ENCODE data around the gene ATAT1. TPM values are rescaled to one million over a fixed set of nuclear protein-coding genes. Genes with fewer than 3 reads are reported as not detected.
"Not testable (repeated sequence)": the region's sequence is repeated elsewhere in the genome, so short reads cannot be mapped to it uniquely, and the experiment has no call there.

Gene ATAT1
- total RNA-seq (2014; rRNA removed; shearing (Covaris generic); ENCODE audit: low replicate concordance): 9.6 and 10.3 TPM in 2 replicates

GRCh38 chr6:30626484-30627366 is at the start of gene ATAT1:
Gene ATAT1, plus strand, starts transcription at chr6:30626874.
- Histone ChIP-seq H3K27me3 (ENCODE audit: low read length) (no peaks in the 10 kb centered on the region), H3K9me2 (replicated peaks; ENCODE audit: insufficient read depth, low read length) (no peaks in the 10 kb centered on the region), H3K36me3 (ENCODE audit: insufficient read depth, low read length) (peaks cover 15% of the 10 kb centered on the region), H4K20me1 (ENCODE audit: insufficient read depth, low read depth, low read length) (no peaks in the 10 kb centered on the region), H3K9me3 (ENCODE audit: low read length) (no peaks in the 10 kb centered on the region), H3K27ac (ENCODE audit: low read length) (peak within 1 kb of the TSS; percentile 53; the same call in 1 of the 2 replicates), H2AFZ (ENCODE audit: low read length) (peak within 1 kb of the TSS; percentile 77; the same call in 1 of the 2 replicates), H3K4me2 (ENCODE audit: low read depth, low read length, poor library complexity, severe bottlenecking) (peak within 1 kb of the TSS; percentile 91), H3K79me2 (ENCODE audit: low read length) (peaks cover 17% of the 10 kb centered on the region), H3K4me1 (ENCODE audit: low read length) (peaks cover 17% of the 10 kb centered on the region), H3K9ac (ENCODE audit: low read length) (peak within 1 kb of the TSS; percentile 97), H3K4me3 (ENCODE audit: low read length) (peak within 1 kb of the TSS; percentile 99)
- DNase-seq: peak; percentile 95

- H3K9ac ChIP-seq (ENCODE audit: low read length): no peak overlapping the region
- H3K79me2 ChIP-seq (ENCODE audit: low read length): peaks cover 44% of the 10 kb centered on the region
- no peaks in the 10 kb centered on the region for H3K9me2 ChIP-seq (replicated peaks; ENCODE audit: insufficient read depth, low read length)
- no peak overlapping the region for H2AFZ ChIP-seq (ENCODE audit: low read length)
- H3K4me2 ChIP-seq (ENCODE audit: low read depth, low read length, poor library complexity, severe bottlenecking): no peak overlapping the region
- no peaks in the 10 kb centered on the region for H3K9me3 ChIP-seq (ENCODE audit: low read length)
- DNase-seq: no peak
- H3K4me3 ChIP-seq (ENCODE audit: low read length): no peak overlapping the region
- H3K27ac ChIP-seq (ENCODE audit: low read length): no peak overlapping the region
- no peaks in the 10 kb centered on the region for H3K27me3 ChIP-seq (ENCODE audit: low read length)
- H3K36me3 ChIP-seq (ENCODE audit: insufficient read depth, low read length): peaks cover 38% of the 10 kb centered on the region
- H4K20me1 ChIP-seq (ENCODE audit: insufficient read depth, low read depth, low read length): peaks cover 35% of the 10 kb centered on the region
- H3K4me1 ChIP-seq (ENCODE audit: low read length): peaks cover 12% of the 10 kb centered on the region
Observed at GRCh38 chr6:30578051-30578450, 48.6 kb upstream of the ATAT1 start.

DNA sequence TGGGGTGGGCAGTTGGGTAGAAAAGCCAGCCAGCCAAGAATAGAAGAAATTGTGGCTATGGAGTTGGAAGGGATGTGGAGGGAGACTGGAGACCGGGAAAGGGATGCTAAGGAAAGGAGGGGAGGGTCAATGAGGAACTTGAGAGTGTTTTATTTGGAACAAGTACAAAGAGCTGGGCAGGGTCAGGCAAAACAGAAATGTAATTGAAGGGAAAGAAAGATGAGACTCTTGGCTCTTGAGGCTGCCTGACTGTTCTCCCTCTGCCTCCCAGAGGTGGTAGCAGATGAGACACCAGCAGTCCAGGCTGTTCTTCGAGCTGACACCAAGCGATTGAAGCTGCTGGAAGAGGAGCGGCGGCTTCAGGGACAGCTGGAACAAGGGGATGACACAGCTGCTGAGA is 42.8 kb upstream of the ATAT1 start:
- Histone ChIP-seq H3K9me3 (ENCODE audit: low read length) (no peaks in the 10 kb centered on the region), H3K79me2 (ENCODE audit: low read length) (no peaks in the 10 kb centered on the region), H3K27ac (ENCODE audit: low read length) (no peak overlapping the region), H4K20me1 (ENCODE audit: insufficient read depth, low read depth, low read length) (0 out of 2 replicates have a peak, but pooled peaks cover 2% of the 10 kb centered on the region), H3K4me2 (ENCODE audit: low read depth, low read length, poor library complexity, severe bottlenecking) (no peak overlapping the region), H2AFZ (ENCODE audit: low read length) (no peak overlapping the region), H3K4me3 (ENCODE audit: low read length) (no peak overlapping the region), H3K9ac (ENCODE audit: low read length) (no peak overlapping the region), H3K27me3 (ENCODE audit: low read length) (no peaks in the 10 kb centered on the region), H3K36me3 (ENCODE audit: insufficient read depth, low read length) (peaks cover 36% of the 10 kb centered on the region), H3K4me1 (ENCODE audit: low read length) (no peaks in the 10 kb centered on the region), H3K9me2 (replicated peaks; ENCODE audit: insufficient read depth, low read length) (no peaks in the 10 kb centered on the region)
- no peak for DNase-seq

DNA sequence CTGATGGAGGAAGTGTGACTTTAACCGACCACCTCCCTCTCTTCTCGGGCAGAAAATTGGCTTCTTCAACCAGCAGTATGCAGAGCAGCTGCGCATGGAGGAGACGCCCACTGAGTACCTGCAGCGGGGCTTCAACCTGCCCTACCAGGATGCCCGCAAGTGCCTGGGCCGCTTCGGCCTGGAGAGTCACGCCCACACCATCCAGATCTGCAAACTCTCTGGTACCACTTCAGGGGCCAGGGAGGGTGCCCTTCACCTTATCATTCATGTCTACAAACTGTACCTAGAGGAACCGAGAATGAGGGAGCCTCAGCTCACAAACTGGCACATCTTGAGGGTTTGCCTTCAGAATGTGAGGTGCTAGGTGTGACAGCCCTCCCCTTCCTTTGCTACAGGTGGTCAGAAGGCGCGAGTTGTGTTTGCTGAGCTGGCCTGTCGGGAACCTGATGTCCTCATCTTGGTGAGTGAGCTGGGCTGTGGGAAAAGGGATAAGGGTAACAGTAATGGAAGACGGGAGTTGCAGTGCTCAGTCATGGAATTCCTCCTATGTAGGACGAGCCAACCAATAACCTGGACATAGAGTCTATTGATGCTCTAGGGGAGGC is 36.8 kb upstream of the ATAT1 start:
- Histone ChIP-seq H3K9ac (ENCODE audit: low read length) (no peak overlapping the region), H3K4me3 (ENCODE audit: low read length) (no peak overlapping the region), H3K79me2 (ENCODE audit: low read length) (peaks cover 17% of the 10 kb centered on the region)

DNA sequence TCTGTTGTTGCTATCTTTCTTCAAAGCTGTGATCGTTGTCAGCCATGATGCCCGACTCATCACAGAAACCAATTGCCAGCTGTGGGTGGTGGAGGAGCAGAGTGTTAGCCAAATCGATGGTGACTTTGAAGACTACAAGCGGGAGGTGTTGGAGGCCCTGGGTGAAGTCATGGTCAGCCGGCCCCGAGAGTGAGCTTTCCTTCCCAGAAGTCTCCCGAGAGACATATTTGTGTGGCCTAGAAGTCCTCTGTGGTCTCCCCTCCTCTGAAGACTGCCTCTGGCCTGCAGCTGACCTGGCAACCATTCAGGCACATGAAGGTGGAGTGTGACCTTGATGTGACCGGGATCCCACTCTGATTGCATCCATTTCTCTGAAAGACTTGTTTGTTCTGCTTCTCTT is 36.2 kb upstream of the ATAT1 start:
- Histone ChIP-seq H3K9me3 (ENCODE audit: low read length) (no peaks in the 10 kb centered on the region), H3K4me3 (ENCODE audit: low read length) (no peak overlapping the region), H3K4me1 (ENCODE audit: low read length) (no peaks in the 10 kb centered on the region), H2AFZ (ENCODE audit: low read length) (no peak overlapping the region), H4K20me1 (ENCODE audit: insufficient read depth, low read depth, low read length) (no peaks in the 10 kb centered on the region), H3K79me2 (ENCODE audit: low read length) (peaks cover 17% of the 10 kb centered on the region), H3K27ac (ENCODE audit: low read length) (no peak overlapping the region), H3K4me2 (ENCODE audit: low read depth, low read length, poor library complexity, severe bottlenecking) (no peak overlapping the region), H3K27me3 (ENCODE audit: low read length) (no peaks in the 10 kb centered on the region), H3K9ac (ENCODE audit: low read length) (no peak overlapping the region), H3K9me2 (replicated peaks; ENCODE audit: insufficient read depth, low read length) (no peaks in the 10 kb centered on the region), H3K36me3 (ENCODE audit: insufficient read depth, low read length) (peaks cover 43% of the 10 kb centered on the region)
- no peak for DNase-seq

More for the DNA sequence above, 36.8 kb upstream of the ATAT1 start:
- Histone ChIP-seq H3K9me3 (ENCODE audit: low read length) (no peaks in the 10 kb centered on the region), H3K4me2 (ENCODE audit: low read depth, low read length, poor library complexity, severe bottlenecking) (no peak overlapping the region), H3K4me1 (ENCODE audit: low read length) (no peaks in the 10 kb centered on the region), H4K20me1 (ENCODE audit: insufficient read depth, low read depth, low read length) (no peaks in the 10 kb centered on the region), H3K27me3 (ENCODE audit: low read length) (no peaks in the 10 kb centered on the region), H3K9me2 (replicated peaks; ENCODE audit: insufficient read depth, low read length) (no peaks in the 10 kb centered on the region), H3K27ac (ENCODE audit: low read length) (no peak overlapping the region), H3K36me3 (ENCODE audit: insufficient read depth, low read length) (peaks cover 48% of the 10 kb centered on the region), H2AFZ (ENCODE audit: low read length) (no peak overlapping the region)
- DNase-seq: no peak

- no peaks in the 10 kb centered on the region for H3K9me3 ChIP-seq (ENCODE audit: low read length)
- no peak overlapping the region for H3K4me3 ChIP-seq (ENCODE audit: low read length)
- H3K9me2 ChIP-seq (replicated peaks; ENCODE audit: insufficient read depth, low read length): no peaks in the 10 kb centered on the region
- peaks cover 17% of the 10 kb centered on the region for H3K79me2 ChIP-seq (ENCODE audit: low read length)
- no peak overlapping the region for H3K27ac ChIP-seq (ENCODE audit: low read length)
- no peaks in the 10 kb centered on the region for H4K20me1 ChIP-seq (ENCODE audit: insufficient read depth, low read depth, low read length)
- H2AFZ ChIP-seq (ENCODE audit: low read length): no peak overlapping the region
- no peak for DNase-seq
- no peaks in the 10 kb centered on the region for H3K4me1 ChIP-seq (ENCODE audit: low read length)
- H3K36me3 ChIP-seq (ENCODE audit: insufficient read depth, low read length): peaks cover 39% of the 10 kb centered on the region
- no peak overlapping the region for H3K9ac ChIP-seq (ENCODE audit: low read length)
- H3K27me3 ChIP-seq (ENCODE audit: low read length): no peaks in the 10 kb centered on the region
- no peak overlapping the region for H3K4me2 ChIP-seq (ENCODE audit: low read depth, low read length, poor library complexity, severe bottlenecking)
Observed at GRCh38 chr6:30591008-30591407, 35.7 kb upstream of the ATAT1 start.

DNA sequence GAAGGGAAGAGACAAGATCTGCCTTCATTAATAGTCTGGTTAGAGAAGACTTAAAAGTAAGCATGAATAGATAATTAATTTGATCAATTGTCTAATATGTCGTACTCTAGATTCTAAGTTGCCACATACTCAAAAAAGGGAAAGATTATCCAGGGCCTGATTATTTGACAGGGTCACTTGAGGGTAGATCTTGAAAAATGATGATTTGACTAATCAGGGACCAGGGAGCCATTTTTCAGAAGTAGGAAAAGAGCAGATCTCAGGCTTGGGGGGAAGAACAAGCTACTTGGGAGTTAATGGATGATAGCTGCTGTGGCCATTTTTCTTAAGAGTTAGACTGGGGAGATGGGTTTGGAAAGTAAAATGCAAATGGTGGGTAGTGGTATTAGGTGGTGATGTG is 34.4 kb upstream of the ATAT1 start:
- Histone ChIP-seq H3K4me3 (ENCODE audit: low read length) (no peak overlapping the region), H3K4me1 (ENCODE audit: low read length) (no peaks in the 10 kb centered on the region), H3K36me3 (ENCODE audit: insufficient read depth, low read length) (peaks cover 30% of the 10 kb centered on the region), H3K9me3 (ENCODE audit: low read length) (no peaks in the 10 kb centered on the region), H2AFZ (ENCODE audit: low read length) (no peak overlapping the region), H3K27ac (ENCODE audit: low read length) (no peak overlapping the region), H3K79me2 (ENCODE audit: low read length) (peaks cover 17% of the 10 kb centered on the region), H3K27me3 (ENCODE audit: low read length) (no peaks in the 10 kb centered on the region), H4K20me1 (ENCODE audit: insufficient read depth, low read depth, low read length) (no peaks in the 10 kb centered on the region), H3K9ac (ENCODE audit: low read length) (no peak overlapping the region), H3K9me2 (replicated peaks; ENCODE audit: insufficient read depth, low read length) (no peaks in the 10 kb centered on the region), H3K4me2 (ENCODE audit: low read depth, low read length, poor library complexity, severe bottlenecking) (no peak overlapping the region)
- DNase-seq: no peak

- H3K4me1 ChIP-seq (ENCODE audit: low read length); H3K9me2 ChIP-seq (replicated peaks; ENCODE audit: insufficient read depth, low read length); H3K4me3 ChIP-seq (ENCODE audit: low read length); H2AFZ ChIP-seq (ENCODE audit: low read length); H3K9ac ChIP-seq (ENCODE audit: low read length); H3K27me3 ChIP-seq (ENCODE audit: low read length); H3K9me3 ChIP-seq (ENCODE audit: low read length); H3K27ac ChIP-seq (ENCODE audit: low read length); H3K4me2 ChIP-seq (ENCODE audit: low read depth, low read length, poor library complexity, severe bottlenecking); H3K79me2 ChIP-seq (ENCODE audit: low read length): not testable (repeated sequence)
- Histone ChIP-seq H4K20me1 (ENCODE audit: insufficient read depth, low read depth, low read length) (peaks cover 22% of the 10 kb centered on the region), H3K36me3 (ENCODE audit: insufficient read depth, low read length) (peaks cover 39% of the 10 kb centered on the region)
- peak; percentile 92 for DNase-seq
Observed at GRCh38 chr6:30597315-30598144, 29.1 kb upstream of the ATAT1 start.

Measured in Karpas-422 (cell line).